GM06990 (cell line): ENCODE results near the gene DTX3.
"Not testable (repeated sequence)": the region's sequence is repeated elsewhere in the genome, so short reads cannot be mapped to it uniquely, and the experiment has no call there.

Experiments
- DNase-seq: peaks from one replicate; pipeline ENCODE4 v3.0.0-alpha.2; 2011; ENCODE audit not compliant: insufficient read length; ENCODE audit errors: extremely low read depth
- H3K27me3 ChIP-seq: replicated peaks from 2 replicates; pipeline ENCODE4 v1.6.0; 2011; ENCODE audit warnings: low read length; ENCODE audit not compliant: control insufficient read depth, insufficient read depth
- H3K36me3 ChIP-seq: 2 replicates; pipeline ENCODE4 v1.5.1; 2011; ENCODE audit warnings: low read length; ENCODE audit not compliant: control insufficient read depth, insufficient read depth
- H3K4me3 ChIP-seq: replicated peaks from 2 replicates; pipeline ENCODE4 v1.5.1; 2011; ENCODE audit warnings: low read depth, mild to moderate bottlenecking, control low read depth, low read length
- TF ChIP-seq, protein P1 (sequence below): IDR thresholded peaks from 2 replicates; pipeline ENCODE4 v1.5.1; 2011; ENCODE audit warnings: low read length, control low read depth, mild to moderate bottlenecking, inconsistent platforms; ENCODE audit not compliant: insufficient read depth, poor library complexity, severe bottlenecking

DTX3 gene

DNA sequence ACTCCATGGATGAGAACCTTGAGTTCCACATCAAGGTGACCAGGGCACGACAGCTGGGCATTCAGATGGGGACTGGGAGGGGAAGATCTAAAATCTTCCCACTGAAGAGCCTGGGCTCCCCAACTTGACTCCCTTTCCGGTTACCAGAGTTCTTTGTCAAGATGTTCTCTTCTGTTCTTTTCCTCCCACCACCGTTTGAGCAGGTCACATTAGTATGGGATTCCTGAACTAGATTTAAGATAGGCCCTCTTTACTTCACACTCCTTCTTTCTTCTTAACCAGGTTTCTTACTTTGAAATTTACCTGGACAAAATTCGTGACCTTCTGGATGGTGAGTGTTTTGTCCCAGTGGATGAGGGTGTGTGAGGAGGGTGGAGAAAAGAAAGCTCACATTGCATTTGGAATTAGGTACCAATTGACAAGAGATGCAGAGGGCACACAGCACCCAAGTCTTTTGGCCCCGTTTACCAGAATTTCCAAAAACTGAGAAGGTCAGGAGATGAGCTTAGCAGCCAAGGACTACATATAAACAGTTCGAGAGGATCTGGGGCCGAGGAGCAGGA lies 40.4 kb upstream of the DTX3 start:
- no peak overlapping the region for H3K4me3 ChIP-seq
- TF ChIP-seq, protein P1, sequence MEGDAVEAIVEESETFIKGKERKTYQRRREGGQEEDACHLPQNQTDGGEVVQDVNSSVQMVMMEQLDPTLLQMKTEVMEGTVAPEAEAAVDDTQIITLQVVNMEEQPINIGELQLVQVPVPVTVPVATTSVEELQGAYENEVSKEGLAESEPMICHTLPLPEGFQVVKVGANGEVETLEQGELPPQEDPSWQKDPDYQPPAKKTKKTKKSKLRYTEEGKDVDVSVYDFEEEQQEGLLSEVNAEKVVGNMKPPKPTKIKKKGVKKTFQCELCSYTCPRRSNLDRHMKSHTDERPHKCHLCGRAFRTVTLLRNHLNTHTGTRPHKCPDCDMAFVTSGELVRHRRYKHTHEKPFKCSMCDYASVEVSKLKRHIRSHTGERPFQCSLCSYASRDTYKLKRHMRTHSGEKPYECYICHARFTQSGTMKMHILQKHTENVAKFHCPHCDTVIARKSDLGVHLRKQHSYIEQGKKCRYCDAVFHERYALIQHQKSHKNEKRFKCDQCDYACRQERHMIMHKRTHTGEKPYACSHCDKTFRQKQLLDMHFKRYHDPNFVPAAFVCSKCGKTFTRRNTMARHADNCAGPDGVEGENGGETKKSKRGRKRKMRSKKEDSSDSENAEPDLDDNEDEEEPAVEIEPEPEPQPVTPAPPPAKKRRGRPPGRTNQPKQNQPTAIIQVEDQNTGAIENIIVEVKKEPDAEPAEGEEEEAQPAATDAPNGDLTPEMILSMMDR, result no peak
- H3K27me3 ChIP-seq, result no peaks in the 10 kb centered on the region; the same call in 1 of the 2 replicates
- DNase-seq, result no peak
- H3K36me3 ChIP-seq, result no peaks in the 10 kb centered on the region

DNA sequence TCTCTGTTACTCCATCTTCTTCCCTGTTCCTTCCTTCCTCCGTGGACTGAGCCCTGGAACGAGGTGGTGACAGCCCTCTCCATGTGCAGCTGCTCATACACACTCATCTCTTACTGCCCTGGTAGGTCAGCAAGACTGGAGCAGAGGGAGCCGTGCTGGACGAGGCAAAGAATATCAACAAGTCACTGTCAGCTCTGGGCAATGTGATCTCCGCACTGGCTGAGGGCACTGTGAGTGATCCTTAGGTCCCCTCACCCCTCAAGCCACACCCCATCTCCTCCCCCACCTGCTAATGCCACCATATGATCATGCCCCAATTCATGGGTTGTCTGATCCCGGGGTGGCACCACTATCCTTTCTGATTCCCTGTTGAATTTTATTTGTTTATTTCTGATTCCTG lies 35.8 kb upstream of the DTX3 start:
- Histone ChIP-seq H3K36me3 (no peaks in the 10 kb centered on the region), H3K27me3 (no peaks in the 10 kb centered on the region), H3K4me3 (no peak overlapping the region)
- TF ChIP-seq, protein P1, result no peak
- DNase-seq, result no peak

DNA sequence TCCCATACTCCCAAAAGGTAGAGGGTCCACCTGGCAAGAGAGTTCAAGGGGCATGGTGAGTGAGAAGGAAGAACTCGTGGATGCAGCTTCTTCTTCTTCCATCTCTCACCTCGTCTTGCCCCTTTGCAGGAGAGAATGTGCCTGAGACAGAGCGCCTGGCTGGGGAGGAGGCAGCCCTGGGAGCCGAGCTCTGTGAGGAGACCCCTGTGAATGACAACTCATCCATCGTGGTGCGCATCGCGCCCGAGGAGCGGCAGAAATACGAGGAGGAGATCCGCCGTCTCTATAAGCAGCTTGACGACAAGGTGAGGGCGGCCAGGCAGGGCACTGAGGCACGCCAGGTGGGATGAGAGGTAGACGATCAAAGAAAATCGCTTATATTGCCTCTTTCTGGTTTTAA lies 34.8 kb upstream of the DTX3 start:
- H3K27me3 ChIP-seq, result no peaks in the 10 kb centered on the region
- no peak for DNase-seq
- no peak overlapping the region for H3K4me3 ChIP-seq
- TF ChIP-seq, protein P1, result no peak
- no peaks in the 10 kb centered on the region for H3K36me3 ChIP-seq

DNA sequence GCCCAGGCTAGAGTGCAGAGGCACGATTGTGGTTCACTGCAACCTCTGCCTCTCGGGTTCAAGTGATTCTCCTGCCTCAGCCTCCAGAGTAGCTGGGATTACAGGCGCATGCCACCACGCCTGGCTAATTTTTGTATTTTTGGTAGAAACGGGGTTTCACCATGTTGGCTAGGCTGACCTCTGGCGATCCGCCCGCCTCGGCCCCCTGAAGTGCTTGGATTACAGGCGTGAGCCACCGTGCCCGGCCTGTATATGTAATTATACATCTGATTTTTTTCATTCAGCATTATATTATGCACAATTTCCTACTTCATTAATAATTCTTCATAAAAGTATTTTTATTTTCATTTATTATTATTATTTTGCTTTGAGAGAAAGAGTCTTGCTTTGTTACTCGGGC lies 34.2 kb upstream of the DTX3 start:
- not testable (repeated sequence) for DNase-seq, H3K27me3 ChIP-seq, H3K36me3 ChIP-seq, H3K4me3 ChIP-seq

DNA sequence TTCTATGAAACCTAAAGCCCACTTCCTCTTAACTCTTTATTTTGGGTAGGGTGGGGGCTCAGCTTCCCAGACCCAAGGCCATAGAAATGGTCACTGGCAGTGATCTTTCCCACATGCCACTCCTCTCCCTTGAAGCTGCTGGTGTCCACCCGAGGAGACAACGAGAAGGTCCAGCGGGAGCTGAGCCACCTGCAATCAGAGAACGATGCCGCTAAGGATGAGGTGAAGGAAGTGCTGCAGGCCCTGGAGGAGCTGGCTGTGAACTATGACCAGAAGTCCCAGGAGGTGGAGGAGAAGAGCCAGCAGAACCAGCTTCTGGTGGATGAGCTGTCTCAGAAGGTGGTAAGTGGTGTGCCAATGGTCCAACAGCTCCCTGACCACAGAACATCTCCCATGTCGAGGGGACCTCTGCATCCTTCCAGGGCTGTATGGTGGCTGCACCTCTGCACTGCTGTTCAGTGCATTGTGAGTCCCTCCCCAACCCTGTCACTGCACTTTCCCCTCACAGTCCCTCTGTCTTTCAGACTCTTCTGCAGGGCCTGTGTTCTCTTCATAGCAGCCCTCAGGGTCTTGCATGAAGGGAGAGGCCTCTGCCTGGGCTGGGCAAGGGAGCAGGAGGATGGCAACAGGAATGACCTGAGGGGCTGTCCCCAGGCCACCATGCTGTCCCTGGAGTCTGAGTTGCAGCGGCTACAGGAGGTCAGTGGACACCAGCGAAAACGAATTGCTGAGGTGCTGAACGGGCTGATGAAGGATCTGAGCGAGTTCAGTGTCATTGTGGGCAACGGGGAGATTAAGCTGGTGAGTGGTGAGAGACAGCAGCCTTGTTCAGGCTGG lies 32.5 kb upstream of the DTX3 start:
- no peak overlapping the region for H3K4me3 ChIP-seq
- no peaks in the 10 kb centered on the region for H3K36me3 ChIP-seq
- H3K27me3 ChIP-seq, result no peaks in the 10 kb centered on the region
- TF ChIP-seq, protein P1, result no peak
- DNase-seq, result no peak

DNA sequence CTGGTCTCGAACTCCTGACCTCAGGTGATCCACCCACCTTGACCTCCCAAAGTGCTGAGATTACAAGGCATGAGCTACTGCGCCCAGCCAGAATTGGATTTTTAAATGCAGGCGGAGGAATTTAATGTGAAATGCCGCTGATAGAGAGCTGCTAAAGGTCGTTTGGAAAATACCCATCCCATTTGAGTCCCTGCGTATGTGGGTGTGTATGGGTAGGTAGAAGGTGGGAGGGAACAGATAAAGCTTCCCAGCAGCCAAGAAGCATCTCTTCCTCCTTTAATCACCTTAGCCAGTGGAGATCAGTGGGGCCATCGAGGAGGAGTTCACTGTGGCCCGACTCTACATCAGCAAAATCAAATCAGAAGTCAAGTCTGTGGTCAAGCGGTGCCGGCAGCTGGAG lies 29.8 kb upstream of the DTX3 start:
- Histone ChIP-seq H3K27me3 (no peaks in the 10 kb centered on the region), H3K4me3 (no peak overlapping the region), H3K36me3 (no peaks in the 10 kb centered on the region)
- no peak for DNase-seq
- TF ChIP-seq, protein P1, result no peak
